Liver (tissue), 9 donors: ENCODE measurements around the gene TNNT3. TPM values are rescaled to one million over a fixed set of nuclear protein-coding genes. Genes with fewer than 3 reads are reported as not detected.

Source experiments
- DNase-seq: peaks from one replicate; pipeline ENCODE4 v3.0.0-alpha.2; 2017; ENCODE audit warnings: low spot score
- H3K27ac ChIP-seq, 2 donors: one replicate each; pipeline ENCODE4 v1.7.0; 2013; ENCODE audit warnings: inconsistent platforms in 2 of 2, low read length in 2 of 2, control low read depth in 1 of 2, low read depth in 1 of 2, mild to moderate bottlenecking in 1 of 2
- H3K27me3 ChIP-seq, 4 donors: one replicate each; pipeline versions ENCODE4 v1.6.1 to v1.7.0; 2013; ENCODE audit warnings: low read length in 3 of 4, inconsistent platforms in 1 of 4, mild to moderate bottlenecking in 1 of 4, moderate library complexity in 1 of 4; ENCODE audit not compliant: control insufficient read depth in 4 of 4, insufficient read depth in 4 of 4
- H3K36me3 ChIP-seq, 4 donors: one replicate each; pipeline versions ENCODE4 v1.6.1 to v1.7.0; 2013; ENCODE audit warnings: low read length in 3 of 4, mild to moderate bottlenecking in 3 of 4, low read depth in 1 of 4, moderate library complexity in 1 of 4; ENCODE audit not compliant: control insufficient read depth in 4 of 4, insufficient read depth in 3 of 4
- H3K4me1 ChIP-seq, 4 donors: one replicate each; pipeline versions ENCODE4 v1.6.1 to v1.7.0; 2013; ENCODE audit warnings: low read length in 3 of 4, mild to moderate bottlenecking in 3 of 4, moderate library complexity in 1 of 4; ENCODE audit not compliant: control insufficient read depth in 4 of 4, insufficient read depth in 4 of 4
- H3K4me3 ChIP-seq, 3 donors: one replicate each; pipeline versions ENCODE4 v1.6.1 to v1.7.0; 2013; ENCODE audit warnings: low read length in 3 of 3, control low read depth in 1 of 3, low read depth in 1 of 3, mild to moderate bottlenecking in 1 of 3
- H3K9ac ChIP-seq, 2 donors: one replicate each; pipeline ENCODE4 v1.7.0; 2013; ENCODE audit warnings: low read length in 2 of 2, mild to moderate bottlenecking in 2 of 2, moderate library complexity in 2 of 2, control low read depth in 1 of 2, low read depth in 1 of 2
- H3K9me3 ChIP-seq, 4 donors: one replicate each; pipeline versions ENCODE4 v1.6.1 to v1.7.0; 2013; ENCODE audit warnings: low read length in 3 of 4; ENCODE audit not compliant: control insufficient read depth in 4 of 4
- EGR1 ChIP-seq, 2 donors: IDR thresholded peaks; 2 replicates each; pipeline ENCODE4 v1.6.1; 2016 to 2018; ENCODE audit warnings: antibody characterized with exemption in 2 of 2, low read depth in 2 of 2
- FOXA1 ChIP-seq: IDR thresholded peaks from 2 replicates; pipeline ENCODE4 v1.6.1; 2016; ENCODE audit warnings: antibody characterized with exemption
- FOXA2 ChIP-seq: IDR thresholded peaks from 2 replicates; pipeline ENCODE4 v1.6.1; 2016; ENCODE audit warnings: antibody characterized with exemption
- GABPA ChIP-seq, 2 donors: IDR thresholded peaks in 1 of 2; conservative IDR thresholded peaks in 1 of 2; 2 replicates each; pipeline ENCODE4 v1.6.1; 2016; ENCODE audit warnings: antibody characterized with exemption in 2 of 2, mild to moderate bottlenecking in 1 of 2, moderate library complexity in 1 of 2
- HNF4A ChIP-seq, 2 donors: conservative IDR thresholded peaks; 2 replicates each; pipeline ENCODE4 v1.6.1; 2016; ENCODE audit warnings: antibody characterized with exemption in 2 of 2, mild to moderate bottlenecking in 2 of 2
- HNF4G ChIP-seq: IDR thresholded peaks from 2 replicates; pipeline ENCODE4 v1.6.1; 2016; ENCODE audit warnings: antibody characterized with exemption
- JUND ChIP-seq, 2 donors: IDR thresholded peaks; 2 replicates each; pipeline ENCODE4 v1.6.1; 2016; ENCODE audit warnings: antibody characterized with exemption in 2 of 2
- NR2F2 ChIP-seq: IDR thresholded peaks from 2 replicates; pipeline ENCODE4 v1.6.1; 2016; ENCODE audit warnings: antibody characterized with exemption
- RAD21 ChIP-seq, 2 donors: IDR thresholded peaks; 2 replicates each; pipeline ENCODE4 v1.6.1; 2016; ENCODE audit warnings: antibody characterized with exemption in 2 of 2, mild to moderate bottlenecking in 2 of 2
- RXRA ChIP-seq, 2 donors: IDR thresholded peaks; 2 replicates each; pipeline ENCODE4 v1.6.1; 2017 to 2018; ENCODE audit warnings: antibody characterized with exemption in 2 of 2, mild to moderate bottlenecking in 1 of 2
- SP1 ChIP-seq: IDR thresholded peaks from 2 replicates; pipeline ENCODE4 v1.6.1; 2018; ENCODE audit warnings: antibody characterized with exemption, mild to moderate bottlenecking
- TAF1 ChIP-seq: conservative IDR thresholded peaks from 2 replicates; pipeline ENCODE4 v1.6.1; 2016; ENCODE audit warnings: antibody characterized with exemption, mild to moderate bottlenecking
- YY1 ChIP-seq: IDR thresholded peaks from 2 replicates; pipeline ENCODE4 v1.6.1; 2016; ENCODE audit warnings: antibody characterized with exemption, mild to moderate bottlenecking
- WGBS: extraction: QIAGEN DNeasy Blood & Tissue Kit; methylation state at CpG from one replicate; pipeline ENCODE4 v1.1.7; 2013; 5-methylcytosine and 5-hydroxymethylcytosine counted together
- polyA plus RNA-seq, 2 donors: library from polyadenylated mRNA; stranded (reverse) in 1 of 2; unstranded in 1 of 2; fragments of 200-250 nt in 1 of 2; fragments of >200 nt in 1 of 2; fragmentation: Nextera tagmentation in 1 of 2; extraction: Ambion mirVana in 1 of 2; gene quantifications; one replicate each; pipeline versions ENCODE4 v1.2.1 to v1.2.3, GENCODE V29; 2013 to 2015
- total RNA-seq, 2 donors: library from RNA; depleted of rRNA; stranded (reverse); fragments of >200 nt; gene quantifications; one replicate each; pipeline ENCODE4 v1.2.3, GENCODE V29; 2014
- TF ChIP-seq, protein P1 (sequence below): IDR thresholded peaks from 2 replicates; pipeline ENCODE4 v1.6.1; 2016; ENCODE audit warnings: antibody characterized with exemption
- TF ChIP-seq, protein P2 (sequence below): IDR thresholded peaks from 2 replicates; pipeline ENCODE4 v1.6.1; 2016; ENCODE audit warnings: antibody characterized with exemption
- TF ChIP-seq, protein P3 (sequence below): IDR thresholded peaks from 2 replicates; pipeline ENCODE4 v1.6.1; 2016; ENCODE audit warnings: antibody characterized with exemption, mild to moderate bottlenecking
- TF ChIP-seq, protein P4 (sequence below): fragments of 150-350 bp; IDR thresholded peaks from 2 replicates; pipeline ENCODE4 v1.5.1; 2017; ENCODE audit warnings: improper control_type of control experiment, low read depth, low read length; ENCODE audit not compliant: missing input control
- donor health status: healthy.
- donor health status: healthy.
- donor health status: healthy.
- donor health status: healthy.
- donor health status: healthy.

TNNT3 gene
- total and polyA plus RNA-seq, 4 donors, result 0.06 to 0.14 TPM; not detected in 2

DNA sequence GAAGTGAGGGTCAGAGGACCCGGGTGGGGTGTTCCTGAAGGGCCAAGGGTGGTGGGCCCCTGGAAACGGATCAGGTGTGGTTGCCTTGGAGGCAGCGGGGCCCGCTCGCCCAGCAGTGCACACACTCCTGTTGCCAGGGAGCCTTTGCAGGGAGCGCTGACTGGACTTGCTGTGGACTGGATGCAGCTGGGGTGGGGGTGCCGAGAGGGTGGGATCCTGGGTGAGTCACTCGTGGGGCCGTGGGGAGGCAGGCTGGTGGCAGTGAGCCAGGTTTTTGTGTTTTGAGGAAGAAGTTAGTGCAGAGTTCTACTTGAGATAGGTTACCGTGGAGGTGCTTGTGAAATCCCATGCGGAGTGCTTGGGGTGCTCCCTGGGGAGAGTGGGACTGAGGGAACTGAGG lies 28.9 kb downstream of the TNNT3 start:
- no peak for DNase-seq
- TF ChIP-seq NR2F2 (no peak), TAF1 (no peak), GABPA (IDR thresholded peaks at IDR 0.05 in 1 of 2, conservative IDR thresholded peaks at IDR 0.05 in 1 of 2) (no peak), FOXA2 (no peak)
- TF ChIP-seq, protein P1, sequence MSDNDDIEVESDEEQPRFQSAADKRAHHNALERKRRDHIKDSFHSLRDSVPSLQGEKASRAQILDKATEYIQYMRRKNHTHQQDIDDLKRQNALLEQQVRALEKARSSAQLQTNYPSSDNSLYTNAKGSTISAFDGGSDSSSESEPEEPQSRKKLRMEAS, result no peak
- TF ChIP-seq, protein P2, sequence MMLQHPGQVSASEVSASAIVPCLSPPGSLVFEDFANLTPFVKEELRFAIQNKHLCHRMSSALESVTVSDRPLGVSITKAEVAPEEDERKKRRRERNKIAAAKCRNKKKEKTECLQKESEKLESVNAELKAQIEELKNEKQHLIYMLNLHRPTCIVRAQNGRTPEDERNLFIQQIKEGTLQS, result no peak

DNA sequence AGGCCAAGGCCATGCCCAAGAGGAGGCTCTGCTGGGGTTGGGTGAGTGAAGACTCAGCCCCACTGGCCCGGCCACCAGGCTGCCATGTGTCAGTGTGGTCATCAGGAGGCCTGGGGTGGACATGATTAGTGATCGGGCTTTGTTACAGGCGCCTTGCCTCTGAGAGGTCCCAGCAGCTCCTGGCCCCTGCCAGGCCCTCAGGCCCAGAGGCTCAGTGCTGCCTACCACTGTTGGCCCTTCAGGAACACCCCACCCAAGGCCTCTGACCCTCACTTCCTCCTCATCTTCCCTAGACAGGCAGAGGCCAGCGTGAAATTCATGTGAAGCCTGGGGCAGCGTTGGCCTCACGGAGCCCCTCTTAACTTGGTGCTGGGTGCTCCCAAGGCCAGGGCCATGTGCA lies 29.8 kb downstream of the TNNT3 start:
- peaks cover 0 to 1% (median 0%) of the 10 kb centered on the region in 4 donors for H3K4me1 ChIP-seq
- WGBS, result no CpG with 5 or more reads among the region's 6 CpGs
- H3K9ac ChIP-seq, result no peak overlapping the region
- no peak overlapping the region for H3K27ac ChIP-seq
- TF ChIP-seq, protein P1, result no peak
- TF ChIP-seq GABPA (IDR thresholded peaks at IDR 0.05 in 1 of 2, conservative IDR thresholded peaks at IDR 0.05 in 1 of 2), result no peak
- TF ChIP-seq FOXA2, result no peak
- TF ChIP-seq HNF4A (conservative IDR thresholded peaks at IDR 0.05), result no peak
- no peak for TF ChIP-seq NR2F2
- TF ChIP-seq RXRA (IDR thresholded peaks at IDR 0.05), result no peak
- TF ChIP-seq, protein P2, result no peak
- TF ChIP-seq TAF1, result no peak
- no peak for TF ChIP-seq JUND (IDR thresholded peaks at IDR 0.05)
- TF ChIP-seq YY1, result no peak
- TF ChIP-seq, protein P3, sequence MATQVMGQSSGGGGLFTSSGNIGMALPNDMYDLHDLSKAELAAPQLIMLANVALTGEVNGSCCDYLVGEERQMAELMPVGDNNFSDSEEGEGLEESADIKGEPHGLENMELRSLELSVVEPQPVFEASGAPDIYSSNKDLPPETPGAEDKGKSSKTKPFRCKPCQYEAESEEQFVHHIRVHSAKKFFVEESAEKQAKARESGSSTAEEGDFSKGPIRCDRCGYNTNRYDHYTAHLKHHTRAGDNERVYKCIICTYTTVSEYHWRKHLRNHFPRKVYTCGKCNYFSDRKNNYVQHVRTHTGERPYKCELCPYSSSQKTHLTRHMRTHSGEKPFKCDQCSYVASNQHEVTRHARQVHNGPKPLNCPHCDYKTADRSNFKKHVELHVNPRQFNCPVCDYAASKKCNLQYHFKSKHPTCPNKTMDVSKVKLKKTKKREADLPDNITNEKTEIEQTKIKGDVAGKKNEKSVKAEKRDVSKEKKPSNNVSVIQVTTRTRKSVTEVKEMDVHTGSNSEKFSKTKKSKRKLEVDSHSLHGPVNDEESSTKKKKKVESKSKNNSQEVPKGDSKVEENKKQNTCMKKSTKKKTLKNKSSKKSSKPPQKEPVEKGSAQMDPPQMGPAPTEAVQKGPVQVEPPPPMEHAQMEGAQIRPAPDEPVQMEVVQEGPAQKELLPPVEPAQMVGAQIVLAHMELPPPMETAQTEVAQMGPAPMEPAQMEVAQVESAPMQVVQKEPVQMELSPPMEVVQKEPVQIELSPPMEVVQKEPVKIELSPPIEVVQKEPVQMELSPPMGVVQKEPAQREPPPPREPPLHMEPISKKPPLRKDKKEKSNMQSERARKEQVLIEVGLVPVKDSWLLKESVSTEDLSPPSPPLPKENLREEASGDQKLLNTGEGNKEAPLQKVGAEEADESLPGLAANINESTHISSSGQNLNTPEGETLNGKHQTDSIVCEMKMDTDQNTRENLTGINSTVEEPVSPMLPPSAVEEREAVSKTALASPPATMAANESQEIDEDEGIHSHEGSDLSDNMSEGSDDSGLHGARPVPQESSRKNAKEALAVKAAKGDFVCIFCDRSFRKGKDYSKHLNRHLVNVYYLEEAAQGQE, result no peak
- TF ChIP-seq SP1, result no peak
- no peak for TF ChIP-seq HNF4G
- TF ChIP-seq, protein P4, sequence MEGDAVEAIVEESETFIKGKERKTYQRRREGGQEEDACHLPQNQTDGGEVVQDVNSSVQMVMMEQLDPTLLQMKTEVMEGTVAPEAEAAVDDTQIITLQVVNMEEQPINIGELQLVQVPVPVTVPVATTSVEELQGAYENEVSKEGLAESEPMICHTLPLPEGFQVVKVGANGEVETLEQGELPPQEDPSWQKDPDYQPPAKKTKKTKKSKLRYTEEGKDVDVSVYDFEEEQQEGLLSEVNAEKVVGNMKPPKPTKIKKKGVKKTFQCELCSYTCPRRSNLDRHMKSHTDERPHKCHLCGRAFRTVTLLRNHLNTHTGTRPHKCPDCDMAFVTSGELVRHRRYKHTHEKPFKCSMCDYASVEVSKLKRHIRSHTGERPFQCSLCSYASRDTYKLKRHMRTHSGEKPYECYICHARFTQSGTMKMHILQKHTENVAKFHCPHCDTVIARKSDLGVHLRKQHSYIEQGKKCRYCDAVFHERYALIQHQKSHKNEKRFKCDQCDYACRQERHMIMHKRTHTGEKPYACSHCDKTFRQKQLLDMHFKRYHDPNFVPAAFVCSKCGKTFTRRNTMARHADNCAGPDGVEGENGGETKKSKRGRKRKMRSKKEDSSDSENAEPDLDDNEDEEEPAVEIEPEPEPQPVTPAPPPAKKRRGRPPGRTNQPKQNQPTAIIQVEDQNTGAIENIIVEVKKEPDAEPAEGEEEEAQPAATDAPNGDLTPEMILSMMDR, result no peak
- no peak for TF ChIP-seq RAD21 (IDR thresholded peaks at IDR 0.05)
- no peak for TF ChIP-seq FOXA1
- TF ChIP-seq EGR1 (IDR thresholded peaks at IDR 0.05; ENCODE audit: low read depth in 2 of 2), result no peak
- no peaks in the 10 kb centered on the region for H3K9me3 ChIP-seq
- no peak for DNase-seq
- H3K27me3 ChIP-seq, result no peaks in the 10 kb centered on the region
- no peak overlapping the region for H3K4me3 ChIP-seq
- H3K36me3 ChIP-seq, result no peaks in the 10 kb centered on the region

More for the DNA sequence above, 28.9 kb downstream of the TNNT3 start:
- H3K9ac ChIP-seq, result no peak overlapping the region
- H3K4me3 ChIP-seq, result no peak overlapping the region
- H3K27ac ChIP-seq, result no peak overlapping the region
- no peaks in the 10 kb centered on the region for H3K36me3 ChIP-seq
- no peaks in the 10 kb centered on the region for H3K27me3 ChIP-seq
- no peaks in the 10 kb centered on the region for H3K9me3 ChIP-seq
- WGBS, result no CpG with 5 or more reads among the region's 11 CpGs
- no peaks in the 10 kb centered on the region for H3K4me1 ChIP-seq
